ENCODE results near the gene IDI1. TPM values are rescaled to one million over a fixed set of nuclear protein-coding genes. Genes with fewer than 3 reads are reported as not detected.

Gene IDI1
- total and polyA plus RNA-seq, 2 of the 13 experiments (the other 11 are each of a cell fraction or from before 2014, with no cell fraction given): 44.4 to 145 TPM

GRCh38 chr10:1061930-1062774 lies 13.2 kb upstream of the IDI1 start:
- FAIRE-seq: no peak
- H4K20me1 ChIP-seq (ENCODE audit: insufficient read depth, low read length): no peaks in the 10 kb centered on the region
- DNase-seq (ENCODE audit: low spot score): no peak
- H3K27ac ChIP-seq (ENCODE audit: extremely low read length, insufficient read depth, low read length): no peak overlapping the region
- H3K36me3 ChIP-seq (replicated peaks in 1 of 2; ENCODE audit: control insufficient read depth in 1 of 2, insufficient read depth in 2 of 2, low read length in 2 of 2): peaks cover 0 to 7% of the 10 kb centered on the region in 2 experiments; a peak in 2 of 5 replicates
- TF ChIP-seq ZNF530 (CRISPR knock-in tag; IDR thresholded peaks at IDR 0.05; ENCODE audit: low read depth) (no peak), ZNF816 (CRISPR knock-in tag; IDR thresholded peaks at IDR 0.05; ENCODE audit: borderline replicate concordance) (no peak), ZFAT (CRISPR knock-in tag; conservative IDR thresholded peaks at IDR 0.05) (no peak), ZNF136 (CRISPR knock-in tag; IDR thresholded peaks at IDR 0.05; ENCODE audit: low read depth) (no peak), ZNF749 (CRISPR knock-in tag; IDR thresholded peaks at IDR 0.05; ENCODE audit: borderline replicate concordance) (no peak), ZKSCAN8 (CRISPR knock-in tag; IDR thresholded peaks at IDR 0.05; ENCODE audit: borderline replicate concordance) (no peak), PAWR (CRISPR knock-in tag; IDR thresholded peaks at IDR 0.05; ENCODE audit: borderline replicate concordance) (no peak)
- no peak overlapping the region for H3K4me3 ChIP-seq (replicated peaks in 1 of 3; ENCODE audit: insufficient read depth in 1 of 3, low read depth in 2 of 3, low read length in 3 of 3)
- no peak for ATAC-seq
- WGBS (ENCODE audit: low lambda C conversion rate): 95% methylated on average over 7 of the region's 7 CpGs
- H3K9ac ChIP-seq (ENCODE audit: insufficient read depth, low read depth, low read length): no peak overlapping the region
- ChIA-PET POLR2A (no interaction called here), CTCF (ENCODE audit: low intra/inter-chr PET ratio, low total read pairs) (no interaction called here)
- BruUV-seq (replicated peaks): no TSS peak
- no peaks in the 10 kb centered on the region for H3K9me3 ChIP-seq (ENCODE audit: low read length)
- intact Hi-C loops (cut with micrococcal nuclease; ENCODE audit: unreplicated experiment) (no loop called here), in situ Hi-C loops (cut with HindIII; ENCODE audit: extremely low pct_ligation_motif_present, low pct_unique_long_range_greater_than_20kb) (no loop called here)
- peaks cover 46% of the 10 kb centered on the region for H3K79me2 ChIP-seq (ENCODE audit: insufficient read depth, low read length)
- no peaks in the 10 kb centered on the region for H3K27me3 ChIP-seq (ENCODE audit: control insufficient read depth in 1 of 2, insufficient read depth in 2 of 2, low read length in 2 of 2)
- H3K4me2 ChIP-seq (ENCODE audit: low read depth, low read length): no peak overlapping the region
- no peak overlapping the region for H2AFZ ChIP-seq (ENCODE audit: low read length)
- peaks cover 15% of the 10 kb centered on the region for H3K4me1 ChIP-seq (ENCODE audit: insufficient read depth, low read length)

- BruUV-seq (replicated peaks): no TSS peak
- H3K4me3 ChIP-seq (replicated peaks in 1 of 3; ENCODE audit: insufficient read depth in 1 of 3, low read depth in 2 of 3, low read length in 3 of 3): no peak overlapping the region
- H3K4me1 ChIP-seq (ENCODE audit: insufficient read depth, low read length): peaks cover 20% of the 10 kb centered on the region
- no peak overlapping the region for H3K4me2 ChIP-seq (ENCODE audit: low read depth, low read length)
- WGBS (ENCODE audit: low lambda C conversion rate): 93% methylated on average over 6 of the region's 8 CpGs
- DNase-seq (ENCODE audit: low spot score) (no peak), ATAC-seq (no peak), FAIRE-seq (no peak)
- H2AFZ ChIP-seq (ENCODE audit: low read length): no peak overlapping the region
- H3K27ac ChIP-seq (ENCODE audit: extremely low read length, insufficient read depth, low read length): no peak overlapping the region
- peaks cover 0 to 7% of the 10 kb centered on the region in 2 experiments; a peak in 2 of 5 replicates for H3K36me3 ChIP-seq (replicated peaks in 1 of 2; ENCODE audit: control insufficient read depth in 1 of 2, insufficient read depth in 2 of 2, low read length in 2 of 2)
- ChIA-PET POLR2A (no interaction called here), CTCF (ENCODE audit: low intra/inter-chr PET ratio, low total read pairs) (no interaction called here)
- H3K9me3 ChIP-seq (ENCODE audit: low read length): no peaks in the 10 kb centered on the region
- no peak overlapping the region for H3K9ac ChIP-seq (ENCODE audit: insufficient read depth, low read depth, low read length)
- H3K27me3 ChIP-seq (ENCODE audit: control insufficient read depth in 1 of 2, insufficient read depth in 2 of 2, low read length in 2 of 2): no peaks in the 10 kb centered on the region
- in situ Hi-C loops (cut with HindIII; ENCODE audit: extremely low pct_ligation_motif_present, low pct_unique_long_range_greater_than_20kb) (no loop called here), intact Hi-C loops (cut with micrococcal nuclease; ENCODE audit: unreplicated experiment) (no loop called here)
- peaks cover 3% of the 10 kb centered on the region for H4K20me1 ChIP-seq (ENCODE audit: insufficient read depth, low read length)
- peaks cover 63% of the 10 kb centered on the region for H3K79me2 ChIP-seq (ENCODE audit: insufficient read depth, low read length)
- TF ChIP-seq CBX5 (CRISPR knock-in tag; IDR thresholded peaks at IDR 0.05; ENCODE audit: borderline replicate concordance): no peak
- TF ChIP-seq SNAPC5 (CRISPR knock-in tag; IDR thresholded peaks at IDR 0.05; ENCODE audit: borderline replicate concordance): no peak
- TF ChIP-seq KDM4B (CRISPR knock-in tag; IDR thresholded peaks at IDR 0.05): no peak
- no peak for TF ChIP-seq MEIS1 (CRISPR knock-in tag; IDR thresholded peaks at IDR 0.05; ENCODE audit: borderline replicate concordance)
- TF ChIP-seq ETV6 (CRISPR knock-in tag; conservative IDR thresholded peaks at IDR 0.05): no peak
- no peak for TF ChIP-seq NFE2L2 (IDR thresholded peaks at IDR 0.05; ENCODE audit: low read length)
- no peak for TF ChIP-seq ZNF12 (CRISPR knock-in tag; IDR thresholded peaks at IDR 0.05)
- TF ChIP-seq GABPA (IDR thresholded peaks at IDR 0.05; ENCODE audit: low read depth, low read length): no peak
- no peak for TF ChIP-seq GABPA (CRISPR knock-in tag; IDR thresholded peaks at IDR 0.05; ENCODE audit: low read depth)
- TF ChIP-seq ISL2 (CRISPR knock-in tag; IDR thresholded peaks at IDR 0.05): no peak
- TF ChIP-seq ZNF446 (CRISPR knock-in tag; IDR thresholded peaks at IDR 0.05): no peak
- no peak for TF ChIP-seq MTA3 (CRISPR knock-in tag; IDR thresholded peaks at IDR 0.05)
- no peak for TF ChIP-seq CENPT (CRISPR knock-in tag; IDR thresholded peaks at IDR 0.05; ENCODE audit: low read depth)
Measured at GRCh38 chr10:1059902-1060301, 11.0 kb upstream of the IDI1 start.
